Stomach (tissue), 4 donors: ENCODE results near the gene PDE4D.

Experiments
- CTCF ChIP-seq, 7 experiments: fragments of 450-650 bp in 4 of 7; fragments of 200-600 bp in 3 of 7; sonication (generic) in 3 of 7; IDR thresholded peaks; one replicate each; pipeline ENCODE4 v1.5.1; 2016 to 2019; ENCODE audit warnings: antibody characterized with exemption in 7 of 7, control low read depth in 2 of 7, mild to moderate bottlenecking in 1 of 7
- EP300 ChIP-seq: sonication (generic); formaldehyde crosslinking; IDR thresholded peaks from one replicate; pipeline ENCODE4 v1.6.1; 2017; ENCODE audit warnings: antibody characterized with exemption
- POLR2A ChIP-seq, 4 donors: fragments of 450-650 bp; IDR thresholded peaks; one replicate each; pipeline ENCODE4 v1.6.1; 2016; ENCODE audit warnings: antibody characterized with exemption in 4 of 4, control low read depth in 2 of 4, mild to moderate bottlenecking in 1 of 4, moderate library complexity in 1 of 4
- POLR2AphosphoS5 ChIP-seq, 3 donors: sonication (generic); formaldehyde crosslinking; IDR thresholded peaks; one replicate each; pipeline ENCODE4 v1.6.1; 2016; ENCODE audit warnings: antibody characterized with exemption in 3 of 3

- no peak for TF ChIP-seq POLR2AphosphoS5 (IDR thresholded peaks at IDR 0.05)
- no peak for TF ChIP-seq POLR2A (IDR thresholded peaks at IDR 0.05)
- no peak for TF ChIP-seq CTCF (IDR thresholded peaks at IDR 0.05)
- TF ChIP-seq EP300 = no peak
Observed at GRCh38 chr5:58999804-59000203, 893.7 kb downstream of the PDE4D start.
